GM21528 (cell line): ENCODE results near the gene FTCD.
"Not testable (repeated sequence)": the region's sequence is repeated elsewhere in the genome, so short reads cannot be mapped to it uniquely, and the experiment has no call there.

Experiments used
- ATAC-seq: cut with Tn5 transposase; IDR thresholded peaks from one replicate; pipeline ENCODE4 v1.9.1; 2021; ENCODE audit warnings: mild to moderate bottlenecking, moderate library complexity; ENCODE audit not compliant: unreplicated experiment, low FRiP score

Gene FTCD

GRCh38 chr21:46141767-46142581 is 13.4 kb downstream of the FTCD start:
- no peak for ATAC-seq

DNA sequence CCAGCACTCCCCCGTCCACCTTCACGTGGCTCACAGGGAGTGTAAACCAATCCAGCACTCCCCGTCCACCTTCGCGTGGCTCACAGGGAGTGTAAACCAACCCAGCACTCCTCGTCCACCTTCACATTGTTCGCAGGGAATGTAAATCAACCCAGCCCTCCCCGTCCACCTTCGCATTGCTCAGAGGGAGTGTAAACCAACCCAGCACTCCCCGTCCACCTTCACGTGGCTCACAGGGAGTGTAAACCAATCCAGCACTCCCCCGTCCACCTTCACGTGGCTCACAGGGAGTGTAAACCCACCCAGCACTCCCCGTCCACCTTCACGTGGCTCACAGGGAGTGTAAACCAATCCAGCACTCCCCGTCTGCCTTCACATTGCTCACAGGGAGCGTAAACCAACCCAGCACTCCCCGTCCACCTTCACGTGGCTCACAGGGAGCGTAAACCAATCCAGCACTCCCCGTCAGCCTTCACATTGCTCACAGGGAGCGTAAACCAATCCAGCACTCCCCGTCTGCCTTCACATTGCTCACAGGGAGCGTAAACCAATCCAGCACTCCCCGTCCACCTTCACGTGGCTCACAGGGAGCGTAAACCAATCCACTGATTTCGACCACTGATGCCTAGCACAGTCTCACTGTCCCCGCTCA is 14.9 kb downstream of the FTCD start:
- not testable (repeated sequence) for ATAC-seq

DNA sequence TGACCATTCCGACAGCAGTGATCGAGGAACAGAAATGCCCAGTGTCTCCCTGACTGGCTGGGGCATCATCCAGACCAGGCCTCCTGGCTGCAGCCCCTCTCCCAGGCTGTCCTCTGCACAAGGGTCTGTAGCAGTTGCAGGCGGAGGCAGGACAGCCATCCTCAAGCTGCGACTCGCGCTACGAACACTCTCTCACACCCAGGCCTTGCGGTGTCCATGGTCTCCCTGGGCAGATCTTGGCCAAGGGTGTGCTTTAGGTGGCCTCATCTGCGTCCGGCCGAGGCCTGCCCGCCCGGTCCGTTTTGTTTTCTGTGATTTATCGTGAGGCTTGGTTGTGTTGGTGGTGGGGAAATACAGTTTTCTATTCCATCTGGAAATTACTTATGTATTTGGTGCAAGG is 15.7 kb downstream of the FTCD start:
- ATAC-seq: no peak

- ATAC-seq: no peak
Observed at GRCh38 chr21:46138383-46138970, 16.9 kb downstream of the FTCD start.

DNA sequence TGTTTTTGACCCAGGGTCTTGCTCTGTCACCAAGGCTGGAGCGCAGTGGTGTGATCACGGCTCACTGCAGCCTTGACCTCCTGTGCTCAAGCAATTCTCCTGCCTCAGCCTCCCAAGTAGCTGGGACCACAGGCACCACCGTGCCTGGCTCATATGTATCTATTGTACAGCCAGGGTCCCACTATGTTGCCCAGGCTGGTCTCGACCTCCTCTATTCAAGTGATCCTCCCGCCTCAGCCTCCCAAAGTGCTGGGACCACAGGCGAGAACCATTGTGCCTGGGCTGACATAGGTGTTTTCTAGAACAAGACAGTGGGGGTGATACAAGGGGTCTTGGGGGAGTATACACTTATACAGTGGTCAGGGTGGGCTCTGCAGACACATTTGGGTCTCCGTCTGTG is 17.5 kb downstream of the FTCD start:
- no peak for ATAC-seq

DNA sequence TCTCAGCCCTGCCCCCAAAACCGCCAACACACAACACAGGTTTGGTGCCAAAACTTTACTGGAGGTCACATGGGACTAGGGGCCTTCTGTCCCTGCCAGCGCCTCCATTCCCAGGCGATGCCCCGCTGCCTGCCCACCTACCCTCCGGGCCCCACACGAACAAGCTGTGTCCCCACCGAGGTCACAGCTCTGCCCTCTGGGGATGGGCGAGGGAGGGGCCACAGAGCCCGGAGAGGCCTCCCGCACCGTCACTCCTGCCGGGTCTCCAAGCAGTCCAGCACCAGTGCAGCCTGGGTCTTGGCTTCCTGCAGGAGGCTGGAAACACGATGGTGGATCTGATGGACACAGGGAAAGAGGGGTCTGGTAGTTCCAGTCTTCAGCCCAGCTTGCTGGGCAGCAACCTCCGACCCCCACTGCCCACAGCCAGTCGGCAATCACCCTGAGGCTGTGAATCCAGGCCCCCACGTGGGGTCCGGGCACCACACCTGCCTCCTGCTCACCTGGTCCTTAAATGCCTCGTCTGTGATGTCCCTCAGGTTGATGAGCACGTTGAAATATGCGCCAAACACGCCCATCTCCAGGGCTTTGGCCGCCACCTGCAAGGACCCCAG is 18.5 kb downstream of the FTCD start:
- ATAC-seq: no peak

DNA sequence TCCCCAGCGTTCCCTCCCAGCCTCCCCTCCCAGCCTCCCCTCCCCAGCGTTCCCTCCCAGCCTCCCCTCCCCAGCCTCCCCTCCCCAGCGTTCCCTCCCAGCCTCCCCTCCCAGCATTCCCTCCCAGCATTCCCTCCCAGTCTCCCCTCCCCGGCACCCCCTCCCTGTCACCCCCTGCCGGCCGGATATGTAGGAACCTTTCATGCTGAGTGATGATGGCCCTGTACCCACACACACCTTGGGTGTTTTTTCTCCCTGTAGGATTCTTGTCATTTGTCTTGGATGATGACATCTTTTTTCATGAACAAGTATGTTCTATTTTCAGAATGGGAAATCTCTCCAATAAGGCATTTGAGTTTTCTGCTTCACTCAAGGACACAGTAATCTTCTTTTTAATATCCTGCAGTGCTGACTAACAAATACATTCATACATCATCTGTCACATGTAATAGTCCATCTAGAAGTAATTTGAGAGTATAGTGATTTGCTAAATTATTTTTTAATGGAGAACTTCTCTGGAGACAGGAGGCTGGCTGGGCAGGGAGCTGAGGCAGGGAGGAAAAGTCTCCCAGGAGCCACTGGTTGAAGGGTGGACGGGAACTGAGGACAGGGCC is 19.5 kb downstream of the FTCD start:
- ATAC-seq: no peak

- no peak for ATAC-seq
Observed at GRCh38 chr21:46131838-46132651, 23.3 kb downstream of the FTCD start.

DNA sequence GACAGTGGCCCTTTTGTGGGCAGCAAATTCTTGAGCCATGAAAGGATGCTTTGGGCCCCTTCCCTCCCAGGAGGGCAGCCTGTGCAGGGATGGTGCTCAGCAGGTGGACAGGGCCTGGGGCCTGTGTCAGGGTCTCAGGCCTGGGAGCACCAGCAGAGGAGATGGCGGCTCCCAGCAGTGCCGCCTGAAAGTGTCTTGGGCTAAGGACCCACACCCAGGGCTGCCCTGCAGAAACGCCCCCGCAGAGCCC is 23.9 kb downstream of the FTCD start:
- ATAC-seq: no peak

GRCh38 chr21:46130831-46131587 is 24.4 kb downstream of the FTCD start:
- ATAC-seq: no peak

DNA sequence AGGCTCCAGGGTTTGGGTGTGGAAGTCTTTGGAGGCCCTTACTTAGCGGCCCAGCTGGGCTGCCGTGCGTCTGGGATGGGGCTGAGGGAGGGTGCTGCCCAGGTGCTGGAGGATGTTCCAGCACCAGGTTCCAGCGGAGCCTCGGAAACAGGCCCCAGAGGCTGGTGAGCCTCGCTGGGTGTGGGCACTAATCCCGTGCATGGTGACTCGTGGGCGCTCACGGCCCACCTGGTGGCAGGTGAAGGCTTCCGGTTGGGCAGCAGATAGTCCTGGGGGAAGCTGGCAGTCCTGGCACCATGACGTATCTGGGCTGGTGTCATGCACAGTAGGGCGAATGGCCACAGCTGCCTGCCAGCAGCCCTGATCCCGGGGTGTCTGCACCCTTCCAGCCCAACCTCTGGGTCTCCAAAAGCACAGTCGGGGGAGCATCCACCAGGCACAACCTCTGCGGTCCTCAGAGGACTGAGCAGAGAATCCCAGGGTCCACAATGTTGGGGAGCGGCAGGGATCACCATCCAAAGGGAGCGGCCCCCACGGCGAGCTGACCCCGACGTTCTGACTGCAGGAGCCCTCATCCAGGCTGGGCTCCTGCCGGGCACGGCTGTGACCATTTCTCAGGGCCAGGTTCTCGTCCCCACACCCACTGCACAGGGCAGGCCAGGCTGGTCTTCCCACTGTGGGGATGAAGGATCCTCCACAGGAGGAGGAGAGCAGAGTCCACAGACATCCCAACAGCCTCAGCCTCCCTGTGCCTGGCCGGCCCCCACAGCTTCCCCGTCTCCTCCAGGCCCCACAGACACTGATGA is 25.3 kb downstream of the FTCD start:
- no peak for ATAC-seq

DNA sequence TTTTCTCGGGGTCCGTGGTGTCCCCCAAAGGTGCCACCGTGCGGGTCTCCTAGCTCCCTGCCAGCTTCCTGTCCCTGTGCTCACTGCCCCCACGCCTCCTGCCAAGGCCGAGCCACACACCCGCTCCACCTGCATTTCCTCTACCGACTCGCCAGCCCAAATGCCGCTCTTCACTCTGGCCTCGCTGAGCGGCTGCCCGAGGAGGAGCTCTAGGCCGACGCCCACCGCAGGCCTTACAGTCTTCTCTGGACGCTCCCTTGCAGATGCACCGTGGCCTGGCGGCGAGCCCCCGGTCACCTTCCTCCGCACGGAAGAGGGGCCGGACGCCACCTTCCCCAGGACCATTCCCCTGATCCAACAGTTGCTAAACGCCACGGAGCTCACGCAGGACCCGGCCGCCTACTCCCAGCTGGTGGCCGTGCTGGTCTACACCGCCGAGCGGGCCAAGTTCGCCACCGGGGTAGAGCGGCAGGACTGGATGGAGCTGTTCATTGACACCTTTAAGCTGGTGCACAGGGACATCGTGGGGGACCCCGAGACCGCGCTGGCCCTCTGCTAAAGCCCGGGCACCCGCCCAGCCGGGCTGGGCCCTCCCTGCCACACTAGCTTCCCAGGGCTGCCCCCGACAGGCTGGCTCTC is 26.3 kb downstream of the FTCD start:
- no peak for ATAC-seq

DNA sequence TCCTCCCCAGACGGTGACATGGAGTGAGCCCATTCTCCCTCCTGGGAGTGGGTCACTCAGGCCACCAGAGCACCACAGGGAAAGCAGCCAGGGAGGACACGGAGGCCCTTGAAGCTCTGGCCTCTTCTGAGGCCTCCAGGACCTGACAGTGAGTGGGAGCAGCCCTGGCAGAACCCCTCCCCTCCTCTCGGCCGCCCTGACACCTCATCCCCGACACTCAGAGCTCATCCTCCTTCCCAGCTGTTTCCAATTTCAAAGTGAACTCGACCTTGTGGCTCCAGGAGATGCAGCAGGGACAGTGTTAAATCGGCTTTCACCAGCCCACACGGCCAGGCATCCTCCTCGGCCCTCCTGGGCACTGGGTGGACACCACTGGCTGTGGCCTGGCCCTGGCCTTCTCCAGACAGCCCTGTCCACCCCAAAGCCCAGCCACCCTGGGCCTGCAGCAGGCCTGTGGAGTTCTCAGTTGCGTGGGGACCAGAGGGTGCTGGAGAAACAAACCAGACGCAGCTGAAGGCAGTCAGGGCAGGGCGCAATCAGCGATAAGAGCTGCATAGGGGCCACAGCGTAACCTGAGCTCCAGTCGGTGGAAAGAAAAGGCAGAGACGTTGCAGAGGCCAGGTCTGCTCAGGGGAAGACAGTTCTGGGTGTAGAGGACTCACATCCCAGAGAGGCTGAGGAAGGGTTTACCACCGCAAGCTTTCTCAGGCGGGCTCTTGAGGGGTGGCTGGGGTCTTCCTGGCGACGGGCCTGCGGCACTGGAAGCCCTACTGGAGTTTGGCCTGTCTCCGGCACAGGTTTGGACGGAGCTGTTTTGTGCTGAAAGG is 27.1 kb downstream of the FTCD start:
- no peak for ATAC-seq

DNA sequence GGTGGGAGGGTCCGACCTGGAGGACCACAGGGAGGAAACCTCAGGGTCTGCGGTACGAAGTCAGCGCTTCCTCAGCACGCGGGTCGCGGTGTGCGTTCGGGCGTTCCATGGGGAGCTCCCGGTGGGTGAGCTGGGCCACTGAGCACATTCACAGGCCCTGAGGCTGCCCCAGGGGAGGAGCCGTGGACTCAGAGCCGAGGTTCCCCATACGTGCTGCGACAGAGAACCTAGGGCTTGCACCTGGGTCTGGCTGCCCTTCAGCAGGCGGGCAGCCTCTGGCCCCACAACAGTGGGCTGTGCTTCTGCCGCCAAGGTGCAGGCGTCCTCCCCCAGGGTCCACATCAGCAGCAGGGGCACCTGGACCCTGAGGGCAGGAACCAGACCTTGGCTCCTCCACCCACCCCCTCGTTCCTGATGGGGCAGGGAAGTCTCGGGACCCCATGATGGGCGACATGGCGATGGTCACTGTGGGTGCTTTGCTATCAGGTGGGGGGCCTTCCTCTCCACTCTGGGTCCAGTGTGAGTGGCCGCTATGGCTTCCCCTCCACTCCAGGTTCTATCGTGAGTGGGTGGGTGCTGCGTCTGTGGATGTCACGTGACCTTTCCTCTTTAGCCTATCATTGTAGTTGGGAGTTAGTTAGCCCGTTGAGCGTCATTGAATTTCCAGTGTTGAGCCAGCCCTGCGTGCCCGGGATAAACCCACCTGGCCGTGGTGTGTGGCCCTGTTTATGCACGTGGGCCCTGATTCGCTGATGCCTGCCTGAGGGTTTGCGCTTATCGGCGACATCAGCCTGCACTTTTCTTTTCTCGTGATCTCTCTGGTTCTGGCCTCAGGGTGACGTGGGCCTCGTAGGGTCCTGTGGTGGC is 27.9 kb downstream of the FTCD start:
- ATAC-seq: no peak

- no peak for ATAC-seq
Observed at GRCh38 chr21:46126309-46127238, 28.8 kb downstream of the FTCD start.
